Left lung (tissue), 10 donors: ENCODE data around the gene PPP1R12C. TPM values are rescaled to one million over a fixed set of nuclear protein-coding genes. Genes with fewer than 3 reads are reported as not detected.

Experiments
- ATAC-seq: fragments of 200-7000 bp; cut with Tn5 transposase; one replicate; pipeline ENCODE4 v1.9.1; 2020; ENCODE audit warnings: moderate library complexity
- DNase-seq, 4 donors: peaks; one replicate each; pipeline ENCODE4 v3.0.0-alpha.2; 2013 to 2020
- H3K27ac ChIP-seq, 2 donors: fragments of 200-600 bp; sonication (generic) in 1 of 2; one replicate each; pipeline versions ENCODE4 v1.5.0 to v1.8.0; 2020 to 2021
- H3K27me3 ChIP-seq, 2 donors: fragments of 200-600 bp; sonication (generic) in 1 of 2; one replicate each; pipeline versions ENCODE4 v1.5.0 to v1.8.0; 2020 to 2021
- H3K36me3 ChIP-seq, 2 donors: fragments of 200-600 bp; sonication (generic) in 1 of 2; one replicate each; pipeline versions ENCODE4 v1.5.0 to v1.8.0; 2020 to 2021
- H3K4me1 ChIP-seq, 2 donors: fragments of 200-600 bp; one replicate each; pipeline ENCODE4 v1.8.0; 2021
- H3K4me3 ChIP-seq, 2 donors: fragments of 200-600 bp; sonication (generic) in 1 of 2; one replicate each; pipeline versions ENCODE4 v1.5.0 to v1.8.0; 2020 to 2021; ENCODE audit warnings: mild to moderate bottlenecking in 1 of 2
- H3K9me3 ChIP-seq, 2 donors: fragments of 200-600 bp; sonication (generic) in 1 of 2; one replicate each; pipeline versions ENCODE4 v1.5.0 to v1.8.0; 2020 to 2021
- CTCF ChIP-seq, 2 donors: fragments of 200-600 bp; sonication (generic) in 1 of 2; IDR thresholded peaks; one replicate each; pipeline versions ENCODE4 v1.5.0 to v1.8.0; 2021; ENCODE audit warnings: antibody characterized with exemption in 2 of 2
- intact Hi-C, 2 donors: fragments of 100-400 bp; cut with DNase I; formaldehyde crosslinking; loops; one replicate each; pipeline versions ENCODE4 v1.11.2 to v1.14.2; 2022
- polyA plus RNA-seq, 6 donors: library from polyadenylated mRNA; unstranded; fragments of 120-200 nt; gene quantifications; one replicate each; pipeline ENCODE4 v1.2.1, GENCODE V29; 2013; ENCODE audit not compliant: insufficient read length in 6 of 6
- total RNA-seq, 2 donors: library from RNA; stranded (reverse); fragmentation: NEBNext Ultra II Directional; extraction: Animal tissue kit (Norgen Biotek cat#: 25700); gene quantifications; one replicate each; pipeline ENCODE4 v1.2.1, GENCODE V29; 2021
- donor health status: DM: no; HTN: yes; CAD: no.
- donor health status: DM: no; HTN: no; CAD: no.

Gene PPP1R12C
- total and polyA plus RNA-seq, 8 donors, result 50.2 to 113 (median 70.2) TPM

- Histone ChIP-seq H3K27ac (peak overlapping the region; percentile 76 to 86), H3K27me3 (peaks cover 0 to 11% of the 10 kb centered on the region in 2 donors), H3K9me3 (no peaks in the 10 kb centered on the region), H3K4me3 (peak overlapping the region; percentile 44 to 91), H3K36me3 (no peaks in the 10 kb centered on the region), H3K4me1 (peaks cover 15 to 43% of the 10 kb centered on the region in 2 donors)
- intact Hi-C loops, result no loop called here
- TF ChIP-seq CTCF (IDR thresholded peaks at IDR 0.05), result no peak
- DNase-seq (peak in 3 of 4 donors; percentile 6 to 76 (median 16)), ATAC-seq (peak; percentile 39)
These were observed 1.1 kb upstream of the PPP1R12C start for GRCh38 chr19:55118401-55118991.

- Histone ChIP-seq H3K9me3 (no peaks in the 10 kb centered on the region), H3K36me3 (peaks cover 0 to 2% of the 10 kb centered on the region in 2 donors), H3K4me3 (peak overlapping the region; percentile 44 to 91), H3K27me3 (peaks cover 0 to 5% of the 10 kb centered on the region in 2 donors), H3K27ac (peak overlapping the region; percentile 76 to 86), H3K4me1 (peaks cover 21 to 49% of the 10 kb centered on the region in 2 donors)
- ATAC-seq (peak; percentile 92), DNase-seq (peak; percentile 98 to 100 (median 100))
- TF ChIP-seq CTCF (IDR thresholded peaks at IDR 0.05), result no peak
- intact Hi-C loops, result no loop called here
These were observed 390 bp upstream of the PPP1R12C start for GRCh38 chr19:55117663-55118391.

GRCh38 chr19:55116232-55116858 lies 1.1 kb downstream of the PPP1R12C start:
- intact Hi-C loops, result no loop called here
- peak; percentile 13 for ATAC-seq

GRCh38 chr19:55115446-55116065 lies 1.9 kb downstream of the PPP1R12C start:
- no peaks in the 10 kb centered on the region for H3K9me3 ChIP-seq
- DNase-seq (peak in 1 of 4 donors; percentile 10), ATAC-seq (no peak)
- H3K4me1 ChIP-seq, result peaks cover 21 to 52% of the 10 kb centered on the region in 2 donors
- peak overlapping the region; percentile 61 to 91 for H3K4me3 ChIP-seq
- H3K27ac ChIP-seq, result peak overlapping the region; percentile 75 to 86
- H3K27me3 ChIP-seq, result no peaks in the 10 kb centered on the region
- TF ChIP-seq CTCF (IDR thresholded peaks at IDR 0.05), result no peak
- H3K36me3 ChIP-seq, result peaks cover 0 to 21% of the 10 kb centered on the region in 2 donors
- intact Hi-C loops, result no loop called here

More at GRCh38 chr19:55116232-55116858, 1.1 kb downstream of the PPP1R12C start:
- peaks cover 21 to 52% of the 10 kb centered on the region in 2 donors for H3K4me1 ChIP-seq
- no peaks in the 10 kb centered on the region for H3K27me3 ChIP-seq
- DNase-seq, result peak; percentile 28 to 90 (median 60)
- H3K9me3 ChIP-seq, result no peaks in the 10 kb centered on the region
- peak overlapping the region; percentile 75 to 86 for H3K27ac ChIP-seq
- H3K36me3 ChIP-seq, result peaks cover 0 to 17% of the 10 kb centered on the region in 2 donors
- peak overlapping the region; percentile 61 to 91 for H3K4me3 ChIP-seq
- no peak for TF ChIP-seq CTCF (IDR thresholded peaks at IDR 0.05)
